ENCODE measurements around the gene C19orf67.

C19orf67 gene

GRCh38 chr19:14119644-14120496 lies 34.3 kb upstream of the C19orf67 start:
- DNase-seq (ENCODE audit: low read depth), result no peak
- H3K4me3 ChIP-seq (ENCODE audit: control insufficient read depth, low read depth, low read length), result no peak overlapping the region
- TF ChIP-seq CTCF (IDR thresholded peaks at IDR 0.05; ENCODE audit: control insufficient read depth, insufficient read depth, low read depth, low read length, missing control alignments), result no peak

- H3K4me3 ChIP-seq (ENCODE audit: control insufficient read depth, low read depth, low read length), result peak overlapping the region; percentile 46; the same call in 1 of the 2 replicates
Measured at GRCh38 chr19:14119146-14119545, 33.6 kb upstream of the C19orf67 start.

GRCh38 chr19:14118165-14119051 lies 32.8 kb upstream of the C19orf67 start:
- DNase-seq (ENCODE audit: low read depth), result peak; percentile 70
- peak overlapping the region; percentile 46 for H3K4me3 ChIP-seq (ENCODE audit: control insufficient read depth, low read depth, low read length)
- no peak for TF ChIP-seq CTCF (IDR thresholded peaks at IDR 0.05; ENCODE audit: control insufficient read depth, insufficient read depth, low read depth, low read length, missing control alignments)

More at GRCh38 chr19:14119146-14119545, 33.6 kb upstream of the C19orf67 start:
- DNase-seq (ENCODE audit: low read depth), result no peak
- no peak for TF ChIP-seq CTCF (IDR thresholded peaks at IDR 0.05; ENCODE audit: control insufficient read depth, insufficient read depth, low read depth, low read length, missing control alignments)

DNA sequence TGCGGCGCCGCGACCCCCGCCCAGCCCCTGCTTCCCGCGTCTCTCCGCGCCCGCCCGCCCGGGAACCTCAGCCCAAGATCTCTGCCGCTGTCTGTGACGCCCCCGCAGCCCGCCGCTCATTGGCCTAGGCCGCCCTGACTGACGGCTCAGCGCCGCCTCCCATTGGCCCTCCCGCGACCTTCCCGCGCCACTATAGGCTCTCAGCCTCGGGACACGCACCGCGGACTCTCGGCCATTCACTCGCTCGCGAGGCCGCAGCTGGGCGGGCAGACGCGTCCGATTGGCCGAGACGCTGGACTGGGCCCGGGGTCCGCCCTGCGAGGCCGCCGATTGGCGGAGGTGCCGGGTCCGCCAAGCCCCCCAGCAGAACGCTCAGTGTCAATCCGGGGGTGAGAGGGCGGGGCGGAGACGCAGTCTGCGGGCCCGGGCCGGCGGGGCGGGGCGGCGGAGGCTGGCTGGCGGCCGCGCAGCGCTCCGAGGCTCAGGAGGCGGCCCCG lies 32.1 kb upstream of the C19orf67 start, which contains the start of gene PRKACA:
Gene PRKACA (minus strand): TSS at position 95 of the 497 bp plus-strand sequence. CDS start 215 bp downstream, outside the sequence.
- H3K4me3 ChIP-seq (ENCODE audit: control insufficient read depth, low read depth, low read length), result peak within 1 kb of the TSS; percentile 85
- peak; percentile 94 for DNase-seq (ENCODE audit: low read depth)
- no peak for TF ChIP-seq CTCF (IDR thresholded peaks at IDR 0.05; ENCODE audit: control insufficient read depth, insufficient read depth, low read depth, low read length, missing control alignments)

DNA sequence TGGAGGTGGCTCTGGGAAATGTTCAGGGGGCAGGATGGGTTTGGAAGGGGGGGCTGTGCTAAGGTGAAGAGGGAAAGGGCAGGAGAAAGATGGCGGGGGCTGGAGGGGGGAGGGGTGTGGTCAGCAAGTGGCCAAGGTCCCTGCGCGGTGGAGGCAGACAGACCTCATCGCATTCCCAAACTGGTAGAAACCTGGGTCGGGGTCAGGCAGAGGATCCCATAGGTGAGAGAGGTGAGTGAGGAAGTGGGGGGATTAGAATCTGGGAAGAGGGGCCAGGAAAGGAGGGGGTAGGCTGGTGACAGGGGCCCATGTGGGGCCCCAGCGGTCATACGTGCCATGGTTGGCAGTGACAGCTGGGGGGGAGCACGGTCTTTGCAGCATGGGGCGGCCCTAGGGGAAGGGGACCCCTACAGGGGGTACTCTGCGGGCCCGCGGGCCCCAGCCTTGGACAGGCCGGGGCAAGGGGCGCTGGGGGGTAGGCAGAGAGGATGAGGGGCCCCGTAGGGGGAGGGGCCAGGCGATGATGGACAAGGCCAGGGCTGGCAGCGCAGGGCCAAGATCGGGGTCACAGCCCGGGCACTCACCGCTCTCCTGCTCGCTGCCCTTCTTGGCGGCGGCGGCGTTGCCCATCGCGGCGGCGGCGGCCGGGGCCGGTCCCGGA lies 31.5 kb upstream of the C19orf67 start:
- no peak for TF ChIP-seq CTCF (IDR thresholded peaks at IDR 0.05; ENCODE audit: control insufficient read depth, insufficient read depth, low read depth, low read length, missing control alignments)
- H3K4me3 ChIP-seq (ENCODE audit: control insufficient read depth, low read depth, low read length), result peak overlapping the region; percentile 85
- no peak for DNase-seq (ENCODE audit: low read depth)

- H3K4me3 ChIP-seq (ENCODE audit: control insufficient read depth, low read depth, low read length), result peak overlapping the region; percentile 85
- no peak for DNase-seq (ENCODE audit: low read depth)
- no peak for TF ChIP-seq CTCF (IDR thresholded peaks at IDR 0.05; ENCODE audit: control insufficient read depth, insufficient read depth, low read depth, low read length, missing control alignments)
Measured at GRCh38 chr19:14116525-14116917, 30.9 kb upstream of the C19orf67 start.

Measured in AG09309 (cell line).